CD4-positive, alpha-beta T cell (primary cell): Measurements from ENCODE around the gene DHRSX. TPM values are rescaled to one million over a fixed set of nuclear protein-coding genes. Genes with fewer than 3 reads are reported as not detected.

Experiments
- ATAC-seq: fragments of 200-7000 bp; cut with Tn5 transposase; one replicate; pipeline ENCODE4 v1.10.0; 2022; ENCODE audit warnings: mild to moderate bottlenecking; ENCODE audit not compliant: poor library complexity
- CTCF ChIA-PET: fragments of 350-600 bp; sonication (Branson Sonifier 250); formaldehyde crosslinking; loops from one replicate; lab custom pipeline; 2021; ENCODE audit warnings: antibody characterized with exemption, inconsistent platforms; lab: Charles Lee
- POLR2A ChIA-PET: fragments of 350-600 bp; sonication (Branson Sonifier 250); formaldehyde crosslinking; loops from one replicate; lab custom pipeline; 2021; ENCODE audit warnings: antibody characterized with exemption, inconsistent platforms; lab: Charles Lee
- DNase-seq, 14 experiments: peaks; one replicate each; pipeline ENCODE4 v3.0.0-alpha.2; 2013 to 2020; ENCODE audit warnings: mixed read lengths in 2 of 14
- H3K27ac ChIP-seq, 2 donors: one replicate each; pipeline versions ENCODE4 v1.5.1 to v1.7.0; 2013; ENCODE audit warnings: low read length in 2 of 2, low read depth in 1 of 2, mild to moderate bottlenecking in 1 of 2
- H3K27me3 ChIP-seq, 2 experiments: 1 replicate in 1 of 2; 2 replicates in 1 of 2; pipeline versions ENCODE4 v1.6.1 to v1.7.0; 2013; ENCODE audit warnings: low read length in 2 of 2, control low read depth in 1 of 2, mild to moderate bottlenecking in 1 of 2, moderate library complexity in 1 of 2; ENCODE audit not compliant: insufficient read depth in 2 of 2, control insufficient read depth in 1 of 2
- H3K36me3 ChIP-seq: one replicate; pipeline ENCODE4 v1.6.1; 2013; ENCODE audit warnings: low read length, control low read depth; ENCODE audit not compliant: insufficient read depth
- H3K4me1 ChIP-seq: one replicate; pipeline ENCODE4 v1.6.1; 2013; ENCODE audit warnings: low read length, control low read depth; ENCODE audit not compliant: insufficient read depth
- H3K4me3 ChIP-seq: one replicate; pipeline ENCODE4 v1.5.1; 2013; ENCODE audit warnings: mild to moderate bottlenecking, low read length, moderate library complexity
- H3K9me3 ChIP-seq, 2 experiments: 1 replicate in 1 of 2; 2 replicates in 1 of 2; pipeline versions ENCODE4 v1.6.1 to v1.7.0; 2013; ENCODE audit warnings: low read length in 2 of 2, mild to moderate bottlenecking in 2 of 2, control low read depth in 1 of 2, moderate library complexity in 1 of 2; ENCODE audit not compliant: control insufficient read depth in 1 of 2, insufficient read depth in 1 of 2
- H3K27ac Mint-ChIP-seq: one replicate; pipeline ENCODE4 v1.8.0; 2020; ENCODE audit warnings: mixed read lengths
- H3K27me3 Mint-ChIP-seq: one replicate; pipeline ENCODE4 v1.8.0; 2021; ENCODE audit warnings: mixed read lengths
- H3K36me3 Mint-ChIP-seq: one replicate; pipeline ENCODE4 v1.8.0; 2021; ENCODE audit warnings: low read depth, mixed read lengths
- H3K4me1 Mint-ChIP-seq: one replicate; pipeline ENCODE4 v1.8.0; 2021; ENCODE audit warnings: low read depth, mixed read lengths
- H3K4me3 Mint-ChIP-seq: one replicate; pipeline ENCODE4 v1.8.0; 2020; ENCODE audit warnings: mild to moderate bottlenecking, mixed read lengths
- H3K9me3 Mint-ChIP-seq: one replicate; pipeline ENCODE4 v1.8.0; 2020; ENCODE audit warnings: mixed read lengths
- intact Hi-C, 2 experiments: fragments of 100-400 bp; cut with DNase I in 1 of 2; cut with micrococcal nuclease in 1 of 2; formaldehyde crosslinking; loops; one replicate each; pipeline versions ENCODE4 v1.15.1 to v1.9.0; 2023 to 2025; cut with DNase I, micrococcal nuclease
- total RNA-seq, 174 experiments: library from RNA in 2 of 174; stranded (reverse) in 2 of 174; gene quantifications; one replicate each; pipeline ENCODE4 v1.2.3 and lab custom pipeline; 2021 to 2026
- TF ChIP-seq, protein P1 (sequence below): fragments of 200-600 bp; IDR thresholded peaks from one replicate; pipeline ENCODE4 v1.8.0; 2022; ENCODE audit warnings: antibody characterized with exemption, mild to moderate bottlenecking

The DHRSX gene
- total RNA-seq, 2 experiments from 2014 or later = 12.1 to 13.9 TPM

DNA sequence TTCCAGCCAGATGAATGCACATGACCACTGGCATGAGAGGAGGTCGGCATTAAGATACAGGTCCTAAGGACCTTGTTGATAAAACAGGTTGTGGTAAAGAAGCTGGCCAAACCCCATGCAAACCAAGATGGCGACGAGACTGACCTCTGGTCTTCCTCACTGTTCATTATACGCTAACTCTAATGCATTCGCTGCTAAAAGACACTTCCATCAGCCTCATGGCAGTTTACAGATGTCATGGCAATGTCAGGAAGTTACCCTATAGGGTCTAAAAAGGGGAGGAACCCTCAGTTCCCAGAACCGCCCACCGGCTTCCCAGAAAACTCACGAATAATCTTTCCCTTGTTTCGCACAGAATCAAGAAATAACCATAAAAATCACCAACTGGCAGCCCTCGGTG is 182.4 kb downstream of the DHRSX start:
- H3K4me1 Mint-ChIP-seq = no peaks in the 10 kb centered on the region
- DNase-seq = no peak
- Histone ChIP-seq H3K27me3 (no peaks in the 10 kb centered on the region), H3K27ac (no peak overlapping the region), H3K9me3 (peaks cover 0 to 10% of the 10 kb centered on the region in 2 experiments), H3K4me1 (no peaks in the 10 kb centered on the region), H3K4me3 (no peak overlapping the region), H3K36me3 (no peaks in the 10 kb centered on the region)
- H3K27me3 Mint-ChIP-seq = no peaks in the 10 kb centered on the region
- peaks cover 48% of the 10 kb centered on the region for H3K36me3 Mint-ChIP-seq
- POLR2A ChIA-PET = no interaction called here
- H3K9me3 Mint-ChIP-seq = peaks cover 3% of the 10 kb centered on the region
- TF ChIP-seq, protein P1, sequence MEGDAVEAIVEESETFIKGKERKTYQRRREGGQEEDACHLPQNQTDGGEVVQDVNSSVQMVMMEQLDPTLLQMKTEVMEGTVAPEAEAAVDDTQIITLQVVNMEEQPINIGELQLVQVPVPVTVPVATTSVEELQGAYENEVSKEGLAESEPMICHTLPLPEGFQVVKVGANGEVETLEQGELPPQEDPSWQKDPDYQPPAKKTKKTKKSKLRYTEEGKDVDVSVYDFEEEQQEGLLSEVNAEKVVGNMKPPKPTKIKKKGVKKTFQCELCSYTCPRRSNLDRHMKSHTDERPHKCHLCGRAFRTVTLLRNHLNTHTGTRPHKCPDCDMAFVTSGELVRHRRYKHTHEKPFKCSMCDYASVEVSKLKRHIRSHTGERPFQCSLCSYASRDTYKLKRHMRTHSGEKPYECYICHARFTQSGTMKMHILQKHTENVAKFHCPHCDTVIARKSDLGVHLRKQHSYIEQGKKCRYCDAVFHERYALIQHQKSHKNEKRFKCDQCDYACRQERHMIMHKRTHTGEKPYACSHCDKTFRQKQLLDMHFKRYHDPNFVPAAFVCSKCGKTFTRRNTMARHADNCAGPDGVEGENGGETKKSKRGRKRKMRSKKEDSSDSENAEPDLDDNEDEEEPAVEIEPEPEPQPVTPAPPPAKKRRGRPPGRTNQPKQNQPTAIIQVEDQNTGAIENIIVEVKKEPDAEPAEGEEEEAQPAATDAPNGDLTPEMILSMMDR = no peak
- intact Hi-C loops = no loop called here
- H3K27ac Mint-ChIP-seq = no peak overlapping the region
- H3K4me3 Mint-ChIP-seq = no peak overlapping the region
- no peak for ATAC-seq
- CTCF ChIA-PET = no interaction called here

GRCh38 chrX:2317527-2318055 is 183.2 kb downstream of the DHRSX start:
- Mint-ChIP-seq H3K36me3 (peaks cover 47% of the 10 kb centered on the region), H3K4me1 (no peaks in the 10 kb centered on the region), H3K27me3 (no peaks in the 10 kb centered on the region), H3K4me3 (no peak overlapping the region), H3K9me3 (peaks cover 3% of the 10 kb centered on the region), H3K27ac (no peak overlapping the region)
- TF ChIP-seq, protein P1 = no peak
- Histone ChIP-seq H3K36me3 (no peaks in the 10 kb centered on the region), H3K27me3 (no peaks in the 10 kb centered on the region), H3K4me3 (no peak overlapping the region), H3K4me1 (no peaks in the 10 kb centered on the region), H3K9me3 (peaks cover 0 to 13% of the 10 kb centered on the region in 2 experiments), H3K27ac (no peak overlapping the region)
- DNase-seq (no peak), ATAC-seq (no peak)
- ChIA-PET POLR2A (no interaction called here), CTCF (no interaction called here)
- intact Hi-C loops = no loop called here

DNA sequence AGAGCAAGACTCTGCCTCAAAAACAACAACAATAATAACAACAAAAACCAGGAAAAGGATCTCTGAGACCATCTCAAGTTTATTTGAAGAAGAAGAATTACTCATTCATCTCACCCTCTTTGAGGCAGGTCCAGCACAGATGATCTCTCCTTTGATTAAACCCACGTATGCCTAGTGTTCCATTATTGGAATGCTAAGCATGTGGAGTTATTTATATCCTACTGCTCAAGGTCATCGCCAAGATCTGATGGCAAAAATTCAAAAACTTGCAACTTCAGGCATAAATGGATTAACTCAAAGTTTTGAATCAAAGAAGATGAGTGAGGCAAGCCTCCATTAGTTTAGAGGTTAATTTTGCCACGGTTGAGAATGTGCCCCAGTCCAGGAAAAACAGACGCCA is 184.2 kb downstream of the DHRSX start:
- H3K9me3 ChIP-seq = peaks cover 0 to 13% of the 10 kb centered on the region in 2 experiments
- Mint-ChIP-seq H3K4me3 (no peak overlapping the region), H3K27me3 (no peaks in the 10 kb centered on the region), H3K9me3 (peaks cover 3% of the 10 kb centered on the region), H3K27ac (no peak overlapping the region), H3K4me1 (no peaks in the 10 kb centered on the region), H3K36me3 (peaks cover 50% of the 10 kb centered on the region)
- H3K36me3 ChIP-seq = no peaks in the 10 kb centered on the region
- no peak overlapping the region for H3K4me3 ChIP-seq
- no peak for DNase-seq
- ChIA-PET POLR2A (no interaction called here), CTCF (no interaction called here)
- TF ChIP-seq, protein P1 = no peak
- no peak for ATAC-seq
- H3K27ac ChIP-seq = no peak overlapping the region
- intact Hi-C loops = no loop called here
- no peaks in the 10 kb centered on the region for H3K4me1 ChIP-seq
- no peaks in the 10 kb centered on the region for H3K27me3 ChIP-seq
